ENCODE data around the gene PSMD1. TPM values are rescaled to one million over a fixed set of nuclear protein-coding genes. Genes with fewer than 3 reads are reported as not detected.

PSMD1 gene
- total and polyA plus RNA-seq, 2 of the 8 experiments (the other 6 are each of a cell fraction or from before 2014, with no cell fraction given), result 179 to 272 TPM

DNA sequence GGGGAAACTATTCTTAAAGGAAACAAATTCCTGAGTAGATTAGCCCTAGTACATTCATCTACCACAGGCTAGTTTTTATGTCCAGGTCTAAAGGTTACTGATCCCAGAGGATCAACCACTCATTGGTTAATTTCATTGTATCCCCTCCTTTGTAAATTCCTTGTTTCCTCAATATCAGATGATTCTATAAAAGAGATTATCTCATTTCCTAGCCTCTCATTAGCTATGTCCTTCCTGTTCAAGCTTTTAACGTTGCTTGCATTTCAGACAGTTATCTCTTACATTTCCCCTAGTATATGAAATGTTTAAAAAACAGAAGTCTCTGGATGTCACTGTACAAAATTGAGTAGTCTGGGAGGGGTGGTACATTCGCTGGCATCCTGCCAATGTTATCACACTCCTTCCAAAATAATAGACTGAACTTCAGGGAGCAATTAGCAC lies 117.6 kb downstream of the PSMD1 start:
- no peak overlapping the region for H3K18ac ChIP-seq (ENCODE audit: extremely low read depth, low read length)
- H3K4me2 ChIP-seq (ENCODE audit: insufficient read depth in 1 of 2, low read depth in 2 of 2, low read length in 2 of 2), result no peak overlapping the region
- H3K23ac ChIP-seq (ENCODE audit: insufficient read length), result no peak overlapping the region
- peaks cover 8 to 35% (median 19%) of the 10 kb centered on the region in 4 experiments for H3K36me3 ChIP-seq (ENCODE audit: control insufficient read depth in 2 of 4, insufficient read depth in 4 of 4, low read length in 3 of 4)
- no peak overlapping the region for H2BK20ac ChIP-seq (ENCODE audit: low read length)
- H2BK5ac ChIP-seq (ENCODE audit: low read depth, low read length), result no peak overlapping the region
- H3K4me3 ChIP-seq (ENCODE audit: extremely low read depth in 1 of 4, insufficient read depth in 2 of 4, low read depth in 3 of 4, low read length in 4 of 4), result no peak overlapping the region
- H3K4me1 ChIP-seq (replicated peaks in 1 of 4; ENCODE audit: control insufficient read depth in 3 of 4, insufficient read depth in 4 of 4, low read length in 3 of 4), result no peaks in the 10 kb centered on the region
- no peak overlapping the region for H3K9ac ChIP-seq (replicated peaks in 1 of 4; ENCODE audit: extremely low read depth in 1 of 4, low read depth in 3 of 4, low read length in 3 of 4)
- no peaks in the 10 kb centered on the region for H3K79me2 ChIP-seq (ENCODE audit: control insufficient read depth in 1 of 2, insufficient read depth in 2 of 2, low read length in 2 of 2)
- H4K20me1 ChIP-seq (replicated peaks in 1 of 2; ENCODE audit: control insufficient read depth in 1 of 2, insufficient read depth in 2 of 2, low read length in 2 of 2), result no peaks in the 10 kb centered on the region
- H3K56ac ChIP-seq (replicated peaks; ENCODE audit: insufficient read length, low read depth, low read length), result no peak overlapping the region
- H3K27me3 ChIP-seq (replicated peaks in 1 of 4; ENCODE audit: control insufficient read depth in 3 of 4, extremely low read depth in 1 of 4, insufficient read depth in 3 of 4, low read length in 3 of 4), result no peaks in the 10 kb centered on the region
- H2AK5ac ChIP-seq (ENCODE audit: low read depth, low read length), result no peak overlapping the region
- no peak overlapping the region for H4K8ac ChIP-seq (ENCODE audit: extremely low read depth, insufficient read depth, low read length)
- no peaks in the 10 kb centered on the region for H3K9me3 ChIP-seq (ENCODE audit: insufficient read depth in 2 of 2, low read depth in 1 of 2, low read length in 1 of 2)
- no peaks in the 10 kb centered on the region for H3K79me1 ChIP-seq (ENCODE audit: low read depth, low read length)
- H2AFZ ChIP-seq (ENCODE audit: low read length), result no peak overlapping the region
- H4K5ac ChIP-seq (ENCODE audit: insufficient read length, low read depth, low read length), result no peak overlapping the region
- no peak overlapping the region for H2BK120ac ChIP-seq (replicated peaks; ENCODE audit: low read depth, low read length)
- no peaks in the 10 kb centered on the region for H3K23me2 ChIP-seq (ENCODE audit: low read depth, low read length)
- no peak overlapping the region for H2BK15ac ChIP-seq (ENCODE audit: low read length)
- 84% methylated on average over 2 of the region's 2 CpGs; no CpG with 5 or more reads in 1 of the 2 experiments for WGBS, 2 experiments (ENCODE audit: extremely low coverage in 1 of 2, insufficient coverage in 1 of 2, insufficient read length in 1 of 2, insufficient replicate concordance in 2 of 2, low coverage in 1 of 2, low lambda C conversion rate in 2 of 2, missing lambda C conversion rate in 1 of 2)
- TF ChIP-seq SP2 (IDR thresholded peaks at IDR 0.05; ENCODE audit: low read length) (no peak), FOSL1 (IDR thresholded peaks at IDR 0.05; ENCODE audit: insufficient read depth, low read depth, low read length) (no peak), KDM1A (IDR thresholded peaks at IDR 0.05; ENCODE audit: borderline replicate concordance, low read length) (no peak)
- ChIA-PET POLR2A (ENCODE audit: partially characterized antibody) (no interaction called here), CTCF (ENCODE audit: partially characterized antibody) (interaction anchor here (0.6 to 1.8 kb wide), 2 partner anchors 18 to 66 kb away, joined by 3 to 7 read pairs; no protein-coding TSS in a partner anchor)
- no peak overlapping the region for H4K91ac ChIP-seq (replicated peaks; ENCODE audit: insufficient read length, low read length)
- H3K27ac ChIP-seq (ENCODE audit: low read depth, low read length), result no peak overlapping the region
- H3K14ac ChIP-seq (ENCODE audit: insufficient read length), result no peak overlapping the region
- FAIRE-seq (no peak), DNase-seq (ENCODE audit: low read depth in 1 of 2, low spot score in 2 of 2) (no peak)
- no peak overlapping the region for H2BK12ac ChIP-seq (ENCODE audit: low read depth, low read length)
- H3K4ac ChIP-seq (replicated peaks; ENCODE audit: insufficient read length, low read depth, low read length), result no peak overlapping the region
